ENCODE data around the gene MRPL52.

Gene MRPL52

GRCh38 chr14:22793976-22794375 lies 35.7 kb upstream of the MRPL52 start:
- no peak overlapping the region for H3K27ac ChIP-seq
- TF ChIP-seq ZFX (IDR thresholded peaks at IDR 0.05; ENCODE audit: borderline replicate concordance), result no peak
- no peak for TF ChIP-seq CTCF (IDR thresholded peaks at IDR 0.05)

- TF ChIP-seq CTCF (IDR thresholded peaks at IDR 0.05), result no peak
- TF ChIP-seq ZFX (IDR thresholded peaks at IDR 0.05; ENCODE audit: borderline replicate concordance), result no peak
- H3K27ac ChIP-seq, result no peak overlapping the region
Observed at GRCh38 chr14:22794551-22794951, 35.1 kb upstream of the MRPL52 start.

- TF ChIP-seq CTCF (IDR thresholded peaks at IDR 0.05) (no peak), ZFX (IDR thresholded peaks at IDR 0.05; ENCODE audit: borderline replicate concordance) (no peak)
- no peak overlapping the region for H3K27ac ChIP-seq
Observed at GRCh38 chr14:22796087-22796707, 33.5 kb upstream of the MRPL52 start.

GRCh38 chr14:22797017-22797917 lies 32.4 kb upstream of the MRPL52 start:
- TF ChIP-seq ZFX (IDR thresholded peaks at IDR 0.05; ENCODE audit: borderline replicate concordance) (no peak), CTCF (IDR thresholded peaks at IDR 0.05) (no peak)
- no peak overlapping the region for H3K27ac ChIP-seq

- no peak for TF ChIP-seq CTCF (IDR thresholded peaks at IDR 0.05)
- H3K27ac ChIP-seq, result no peak overlapping the region
Observed at GRCh38 chr14:22798528-22798927, 31.2 kb upstream of the MRPL52 start.

- TF ChIP-seq ZFX (IDR thresholded peaks at IDR 0.05; ENCODE audit: borderline replicate concordance), result no peak
- no peak for TF ChIP-seq CTCF (IDR thresholded peaks at IDR 0.05)
- H3K27ac ChIP-seq, result no peak overlapping the region
Observed at GRCh38 chr14:22800346-22800745, 29.3 kb upstream of the MRPL52 start.

GRCh38 chr14:22801716-22802115 lies 28.0 kb upstream of the MRPL52 start:
- H3K27ac ChIP-seq, result no peak overlapping the region
- TF ChIP-seq ZFX (IDR thresholded peaks at IDR 0.05; ENCODE audit: borderline replicate concordance) (no peak), CTCF (IDR thresholded peaks at IDR 0.05) (no peak)
